SK-N-SH (cell line): Measurements from ENCODE around the gene HMGB2. TPM values are rescaled to one million over a fixed set of nuclear protein-coding genes. Genes with fewer than 3 reads are reported as not detected.

Experiments used
- CTCF ChIA-PET: fragments of 300-600, 350-600 bp; formaldehyde crosslinking; extraction: SDS; loops from one replicate; lab custom pipeline; 2021; lab: Yijun Ruan, JAX
- POLR2A ChIA-PET: fragments of 350-600 bp; sonication (Branson Sonifier 250); formaldehyde crosslinking; extraction: SDS; loops from one replicate; lab custom pipeline; 2020; ENCODE audit warnings: antibody characterized with exemption, inconsistent platforms; lab: Yijun Ruan, JAX
- DNase-seq: peaks from one replicate; pipeline ENCODE4 v3.0.0; 2012
- H2AFZ ChIP-seq: fragments of 200-600 bp; sonication (generic); 2 replicates; pipeline ENCODE4 v1.8.1; 2016; ENCODE audit warnings: antibody characterized with exemption, mild to moderate bottlenecking, low read depth
- H3F3A ChIP-seq: fragments of 200-600 bp; sonication (generic); replicated peaks from 2 replicates; pipeline ENCODE3; 2016; ENCODE audit warnings: antibody characterized with exemption, mild to moderate bottlenecking; ENCODE audit not compliant: insufficient read depth
- H3K27ac ChIP-seq, 2 experiments: fragments of 200-500 bp in 1 of 2; fragments of 200-600 bp in 1 of 2; sonication (Bioruptor generic) in 1 of 2; sonication (generic), shearing (Covaris generic) in 1 of 2; 2 replicates each; pipeline versions ENCODE4 v1.5.1 to v1.6.1; 2014 to 2016; ENCODE audit warnings: low read depth in 2 of 2, inconsistent platforms in 1 of 2, low read length in 1 of 2, mild to moderate bottlenecking in 1 of 2, mixed read lengths in 1 of 2
- H3K27me3 ChIP-seq: fragments of 200-600 bp; sonication (generic), shearing (Covaris generic); 2 replicates; pipeline ENCODE4 v1.6.1; 2016; ENCODE audit warnings: mixed run types; ENCODE audit not compliant: insufficient read depth
- H3K36me3 ChIP-seq, 2 experiments: fragments of 200-500 bp in 1 of 2; fragments of 200-600 bp in 1 of 2; sonication (Bioruptor generic) in 1 of 2; sonication (generic) in 1 of 2; replicated peaks in 1 of 2; 2 replicates each; pipeline versions ENCODE3 to v1.5.1; 2014 to 2016; ENCODE audit warnings: low read length in 1 of 2, mild to moderate bottlenecking in 1 of 2; ENCODE audit not compliant: insufficient read depth in 2 of 2, control insufficient read depth in 1 of 2
- H3K4me1 ChIP-seq, 2 experiments: fragments of 200-500 bp in 1 of 2; fragments of 200-600 bp in 1 of 2; sonication (Bioruptor generic) in 1 of 2; sonication (generic), shearing (Covaris generic) in 1 of 2; 2 replicates each; pipeline versions ENCODE4 v1.5.1 to v1.6.1; 2014 to 2016; ENCODE audit warnings: low read depth in 1 of 2, low read length in 1 of 2, mixed run types in 1 of 2; ENCODE audit not compliant: insufficient read depth in 2 of 2, control insufficient read depth in 1 of 2
- H3K4me2 ChIP-seq: fragments of 200-600 bp; sonication (generic), shearing (Covaris generic); 2 replicates; pipeline ENCODE4 v1.6.1; 2017; ENCODE audit warnings: mixed run types
- H3K4me3 ChIP-seq, 2 experiments: fragments of 200-500 bp in 1 of 2; fragments of 200-600 bp in 1 of 2; sonication (Bioruptor generic) in 1 of 2; sonication (generic), shearing (Covaris generic) in 1 of 2; 2 replicates each; pipeline versions ENCODE4 v1.5.1 to v1.8.1; 2014 to 2016; ENCODE audit warnings: low read depth in 2 of 2, inconsistent platforms in 1 of 2, low read length in 1 of 2, mild to moderate bottlenecking in 1 of 2, mixed read lengths in 1 of 2, moderate library complexity in 1 of 2
- H3K79me2 ChIP-seq: fragments of 200-600 bp; sonication (generic); 2 replicates; pipeline ENCODE4 v1.8.1; 2017; ENCODE audit warnings: mild to moderate bottlenecking; ENCODE audit not compliant: insufficient read depth
- H3K9ac ChIP-seq: fragments of 200-600 bp; sonication (generic); 2 replicates; pipeline ENCODE4 v1.6.1; 2017; ENCODE audit warnings: mixed run types
- H3K9me2 ChIP-seq: fragments of 200-600 bp; sonication (generic); 2 replicates; pipeline ENCODE4 v1.6.1; 2017; ENCODE audit warnings: mixed run types
- H3K9me3 ChIP-seq: fragments of 200-600 bp; sonication (generic); 2 replicates; pipeline ENCODE4 v1.6.1; 2017; ENCODE audit warnings: mixed run types, mild to moderate bottlenecking, moderate library complexity
- H4K20me1 ChIP-seq: fragments of 200-600 bp; sonication (generic); 2 replicates; pipeline ENCODE4 v1.6.1; 2017; ENCODE audit warnings: mild to moderate bottlenecking, mixed run types; ENCODE audit not compliant: insufficient read depth
- CHD2 ChIP-seq: fragments of 150-350 bp; IDR thresholded peaks from 2 replicates; pipeline ENCODE4 v1.6.1; 2018; ENCODE audit warnings: low read length; ENCODE audit not compliant: partially characterized antibody
- ELF1 ChIP-seq: IDR thresholded peaks from 2 replicates; pipeline ENCODE4 v1.4.0; 2012
- EP300 ChIP-seq, 2 experiments: IDR thresholded peaks; 2 replicates each; pipeline versions ENCODE4 v1.4.0 to v1.6.1; 2012; ENCODE audit warnings: borderline replicate concordance in 1 of 2, low read depth in 1 of 2, low read length in 1 of 2
- FOSL2 ChIP-seq: IDR thresholded peaks from 2 replicates; pipeline ENCODE4 v1.4.0; 2012; ENCODE audit warnings: low read depth, mild to moderate bottlenecking, moderate library complexity, borderline replicate concordance
- GATA2 ChIP-seq: sonication (generic); formaldehyde crosslinking; IDR thresholded peaks from 2 replicates; pipeline ENCODE4 v1.5.0; 2020; ENCODE audit warnings: mild to moderate bottlenecking, missing genetic modification reagents
- IRF3 ChIP-seq: fragments of 150-350 bp; IDR thresholded peaks from 2 replicates; pipeline ENCODE4 v1.6.1; 2016; ENCODE audit warnings: mild to moderate bottlenecking, low read depth, low read length
- NFIC ChIP-seq: IDR thresholded peaks from 2 replicates; pipeline ENCODE4 v1.4.0; 2012; ENCODE audit warnings: borderline replicate concordance
- NRF1 ChIP-seq: IDR thresholded peaks from 2 replicates; pipeline ENCODE4 v1.6.1; 2012; ENCODE audit warnings: low read depth, mild to moderate bottlenecking, low read length
- REST ChIP-seq: IDR thresholded peaks from 2 replicates; pipeline ENCODE4 v1.6.1; 2012; ENCODE audit warnings: mild to moderate bottlenecking, low read depth, low read length, moderate library complexity
- SIN3A ChIP-seq: IDR thresholded peaks from 2 replicates; pipeline ENCODE4 v1.6.1; 2012; ENCODE audit warnings: low read depth, mild to moderate bottlenecking, low read length, moderate library complexity, borderline replicate concordance
- TAF1 ChIP-seq: IDR thresholded peaks from 2 replicates; pipeline ENCODE4 v1.6.1; 2012; ENCODE audit warnings: low read depth, mild to moderate bottlenecking, low read length, moderate library complexity, borderline replicate concordance
- USF1 ChIP-seq: IDR thresholded peaks from 2 replicates; pipeline ENCODE4 v1.4.0; 2012; ENCODE audit warnings: low read depth, borderline replicate concordance
- USF2 ChIP-seq: fragments of 150-350 bp; IDR thresholded peaks from 2 replicates; pipeline ENCODE4 v1.6.1; 2017; ENCODE audit warnings: antibody characterized with exemption, low read length, low read depth, borderline replicate concordance
- WGBS: methylation state at CpG from one replicate; pipeline ENCODE4 v1.1.6; 2017; ENCODE audit warnings: low lambda C conversion rate; 5-methylcytosine and 5-hydroxymethylcytosine counted together
- polyA plus RNA-seq, 3 experiments: library from polyadenylated mRNA; depleted of rRNA; stranded (reverse); fragments of >200 nt; gene quantifications; 2 replicates each; pipeline ENCODE4 v1.2.3, GENCODE V29; 2012

HMGB2 gene
- polyA plus RNA-seq, 1 of the 3 experiments (the other 2 are of a cell fraction), result 130 TPM

- TF ChIP-seq FOSL2 (no peak), SIN3A (no peak), USF1 (no peak), TAF1 (no peak), ELF1 (no peak)
Measured at GRCh38 chr4:173293663-173294062, 40.5 kb downstream of the HMGB2 start (continued).

- no peaks in the 10 kb centered on the region for H3K9me3 ChIP-seq
- WGBS, result 97% methylated on average over 5 of the region's 5 CpGs
- H3F3A ChIP-seq, result peaks cover 3% of the 10 kb centered on the region
- H3K27ac ChIP-seq, result no peak overlapping the region
- H3K79me2 ChIP-seq, result no peaks in the 10 kb centered on the region
- H3K27me3 ChIP-seq, result no peaks in the 10 kb centered on the region
- no peak overlapping the region for H3K4me3 ChIP-seq
- no peak overlapping the region for H3K4me2 ChIP-seq
- TF ChIP-seq IRF3 (no peak), EP300 (IDR thresholded peaks at IDR 0.05; ENCODE audit: borderline replicate concordance in 1 of 2, low read depth in 1 of 2, low read length in 1 of 2) (no peak), GATA2 (no peak), CHD2 (no peak), NFIC (no peak), USF2 (no peak), REST (no peak), NRF1 (no peak), ELF1 (no peak)
- H3K9me2 ChIP-seq, result no peaks in the 10 kb centered on the region
- ChIA-PET CTCF (interaction anchor here (1.4 to 2.9 kb wide), 2 partner anchors 10 to 278 kb away, joined by 5 to 42 read pairs; no protein-coding TSS in a partner anchor), POLR2A (no interaction called here)
- no peak for DNase-seq
- peaks cover 0 to 5% of the 10 kb centered on the region in 2 experiments; a peak in 1 of 4 replicates for H3K4me1 ChIP-seq
- H3K36me3 ChIP-seq, result peaks cover 0 to 5% of the 10 kb centered on the region in 2 experiments
- no peak overlapping the region for H3K9ac ChIP-seq
- H2AFZ ChIP-seq, result no peak overlapping the region
- no peaks in the 10 kb centered on the region for H4K20me1 ChIP-seq
Measured at GRCh38 chr4:173291899-173292298, 42.3 kb downstream of the HMGB2 start.
